D341Med (cell line): ENCODE results near the gene CDKN2B-AS1.

Experiments used
- DNase-seq: peaks from one replicate; pipeline ENCODE4 v3.0.0; 2012; ENCODE audit warnings: low spot score

The CDKN2B-AS1 gene

GRCh38 chr9:22118810-22119521 is 124.4 kb downstream of the CDKN2B-AS1 start:
- no peak for DNase-seq

DNA sequence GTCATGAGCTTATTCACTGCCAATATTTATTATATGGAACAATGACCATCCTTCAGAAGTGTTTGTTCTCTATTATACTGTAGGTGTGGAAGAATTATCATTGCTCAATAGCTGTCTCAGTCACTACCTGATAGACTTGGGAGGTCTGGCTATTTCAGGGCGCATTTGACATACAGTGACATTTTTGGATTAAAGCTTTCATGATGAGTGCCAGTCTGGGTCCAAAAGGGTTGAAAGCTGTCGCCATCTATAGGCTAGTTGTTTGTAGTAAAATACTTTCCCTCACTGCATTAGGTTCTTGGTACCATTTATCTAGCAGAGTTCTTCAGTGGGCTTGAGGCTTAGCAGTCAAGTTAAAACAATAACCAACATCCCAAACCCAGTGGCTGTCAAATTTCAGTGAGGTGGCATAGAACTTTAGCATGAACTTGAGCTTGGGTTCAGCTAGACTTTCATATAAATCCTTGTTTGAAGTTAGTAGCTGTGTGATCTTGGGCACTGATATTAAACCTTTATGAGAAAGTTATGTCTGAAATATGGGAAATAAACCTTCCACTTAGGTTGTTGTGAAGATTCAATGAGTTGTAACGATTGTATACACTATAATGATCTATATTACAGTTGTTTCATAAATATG is 125.0 kb downstream of the CDKN2B-AS1 start:
- DNase-seq: peak; percentile 27

DNA sequence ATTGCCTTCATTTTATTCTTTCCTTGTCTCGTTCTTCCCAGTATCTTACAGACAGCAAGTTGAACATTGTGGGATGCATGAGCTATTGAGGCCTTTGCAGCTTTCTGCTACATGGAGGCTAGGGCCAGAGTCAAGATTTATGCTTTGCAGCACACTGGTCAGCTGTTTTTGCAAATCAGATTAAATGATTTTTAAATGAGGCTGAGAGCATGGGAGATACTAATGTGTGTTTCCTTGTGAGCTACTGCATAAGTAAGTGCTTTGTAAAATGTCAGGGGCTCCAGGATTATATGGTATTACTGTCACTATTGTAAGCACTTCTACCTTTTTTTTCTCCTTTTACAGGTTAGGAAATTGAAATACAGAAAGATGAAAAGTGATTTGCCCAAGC is 125.6 kb downstream of the CDKN2B-AS1 start:
- DNase-seq: no peak

- no peak for DNase-seq
Measured at GRCh38 chr9:22120595-22120994, 126.0 kb downstream of the CDKN2B-AS1 start.

GRCh38 chr9:22124263-22125011 is 129.8 kb downstream of the CDKN2B-AS1 start:
- no peak for DNase-seq

DNA sequence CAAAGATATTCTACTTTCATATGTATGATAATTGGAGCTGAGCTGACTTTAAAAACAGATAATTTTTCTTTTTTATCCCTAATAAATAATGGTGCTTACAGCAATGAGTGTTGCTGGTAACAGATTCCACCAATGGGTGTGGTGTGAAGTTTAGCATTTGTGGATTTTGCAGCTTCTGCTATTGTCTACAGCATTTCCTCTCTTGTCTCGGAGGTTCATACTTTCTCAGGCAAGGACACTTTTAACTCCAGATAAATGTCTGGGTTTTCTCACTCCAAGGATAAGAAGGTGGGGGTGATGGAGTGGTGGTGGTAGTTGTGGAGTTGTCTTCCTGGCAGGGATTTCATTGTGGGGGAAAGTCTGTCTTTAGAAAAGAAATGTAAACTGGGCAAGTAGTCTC is 134.5 kb downstream of the CDKN2B-AS1 start:
- no peak for DNase-seq

DNA sequence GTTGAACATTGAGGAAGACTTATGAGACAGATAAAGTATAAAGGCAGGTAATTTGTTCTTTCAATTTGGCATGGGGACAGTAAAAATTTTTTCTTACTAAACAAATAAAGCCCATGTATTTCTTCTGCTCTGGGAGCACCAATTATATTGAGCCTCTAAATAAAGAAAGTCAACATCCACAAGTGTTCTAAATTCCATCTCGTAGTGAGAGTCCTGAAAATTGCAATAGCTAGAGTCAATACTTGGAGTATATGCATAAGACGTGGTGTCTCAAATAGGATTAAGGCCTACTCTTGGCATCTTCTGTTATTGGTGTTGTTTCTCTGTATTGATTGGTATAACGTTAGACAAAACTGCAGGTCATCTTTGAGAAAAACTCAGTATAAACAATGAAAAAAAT is 135.0 kb downstream of the CDKN2B-AS1 start:
- no peak for DNase-seq

- no peak for DNase-seq
Measured at GRCh38 chr9:22131817-22132216, 137.2 kb downstream of the CDKN2B-AS1 start.

DNA sequence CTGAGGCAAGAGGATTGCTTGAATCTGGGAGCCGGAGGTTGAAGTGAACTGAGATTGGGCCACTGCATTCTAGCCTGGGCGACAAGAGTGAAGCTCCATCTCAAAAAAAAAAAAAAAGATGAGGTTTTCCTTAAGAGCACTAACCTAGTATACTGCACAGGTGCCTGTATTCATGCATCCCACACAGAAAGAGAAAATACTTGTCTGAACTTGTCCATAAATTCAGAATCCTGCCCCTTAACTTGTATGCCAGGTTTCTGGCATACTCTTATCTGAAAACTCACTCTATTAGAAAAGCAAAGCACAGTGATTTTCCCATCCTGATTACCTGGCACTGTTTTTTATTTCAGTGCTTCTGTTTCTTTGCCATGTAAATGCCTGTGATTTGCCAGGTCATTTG is 139.8 kb downstream of the CDKN2B-AS1 start:
- no peak for DNase-seq

DNA sequence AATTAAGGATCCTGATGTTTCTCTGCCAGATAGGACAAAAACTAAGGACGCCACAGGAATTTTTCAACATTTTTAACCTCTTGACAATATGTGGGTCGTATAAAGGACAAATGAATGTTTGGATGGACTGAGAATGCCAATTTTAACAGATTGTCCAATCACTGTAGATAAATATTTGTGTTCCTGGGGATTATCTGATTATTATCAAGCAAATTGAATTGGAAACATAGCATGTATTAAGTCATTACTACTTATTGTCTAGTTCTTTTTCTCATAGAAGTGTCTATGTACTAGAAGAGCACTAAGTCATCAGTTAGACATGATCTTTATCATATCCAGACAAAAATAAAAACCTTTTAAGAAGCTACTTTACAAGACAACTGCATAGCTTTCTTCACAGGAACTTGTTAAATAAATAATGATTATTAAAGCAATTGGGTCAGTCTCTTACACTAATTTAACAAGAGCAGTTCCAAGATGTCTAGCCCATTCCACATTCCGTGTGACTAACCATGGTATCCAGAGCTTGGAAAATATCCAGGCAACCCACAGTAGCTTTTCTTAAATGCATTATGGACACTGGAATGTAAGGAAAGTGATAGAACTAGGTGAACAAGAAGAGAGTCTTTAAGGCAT is 142.0 kb downstream of the CDKN2B-AS1 start:
- no peak for DNase-seq

DNA sequence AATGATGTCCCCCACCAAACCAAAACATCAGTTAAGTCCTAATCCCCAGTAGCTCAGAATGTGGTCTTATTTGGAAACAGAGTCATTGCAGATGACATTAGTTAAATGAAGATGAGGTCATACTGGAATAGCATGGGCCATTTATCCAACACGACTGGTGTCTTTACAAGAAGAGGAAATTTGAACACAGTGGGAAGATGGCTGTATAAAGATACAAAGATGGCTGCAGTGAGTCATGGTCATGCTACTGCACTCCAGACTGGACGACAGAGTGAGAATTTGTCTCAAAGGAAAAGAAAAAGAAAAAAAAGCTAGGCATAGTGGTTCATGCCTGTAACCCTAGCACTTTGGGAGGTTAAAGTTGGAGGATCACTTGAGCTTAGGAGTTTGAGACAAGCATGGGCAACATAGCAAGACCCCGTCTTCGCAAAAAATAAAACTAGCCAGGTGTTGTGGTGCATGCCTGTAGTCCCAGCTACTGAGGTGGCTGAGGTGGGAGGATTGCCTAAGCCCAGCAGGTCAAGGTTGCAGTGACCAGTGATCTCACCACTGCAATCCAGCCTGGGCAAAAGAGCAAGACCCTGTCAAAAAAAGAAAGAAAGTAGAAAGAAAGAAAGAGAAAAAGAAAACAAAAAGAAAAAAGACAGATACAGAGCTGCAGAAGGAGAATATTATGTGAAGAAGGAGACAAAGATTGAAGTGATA is 144.5 kb downstream of the CDKN2B-AS1 start:
- no peak for DNase-seq

DNA sequence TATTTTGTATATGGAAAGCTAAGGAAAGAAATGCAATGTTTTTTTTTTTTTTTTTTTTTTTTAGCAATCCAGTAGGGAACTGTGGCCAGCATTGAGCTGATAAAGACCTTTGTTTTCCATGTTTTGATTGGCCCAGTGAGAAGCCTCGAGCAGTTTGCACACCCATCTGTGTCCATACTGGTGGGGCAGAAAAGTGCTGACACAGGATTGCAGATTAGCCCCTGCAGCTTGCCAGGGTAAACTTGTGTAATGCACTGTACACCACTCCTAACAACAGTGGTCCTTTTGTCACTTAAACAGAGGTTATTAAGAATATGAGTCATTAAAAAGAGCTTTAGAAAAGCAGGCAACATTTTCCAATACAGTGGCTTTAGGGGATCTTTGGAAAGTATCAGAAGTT is 147.3 kb downstream of the CDKN2B-AS1 start:
- no peak for DNase-seq

- no peak for DNase-seq
Measured at GRCh38 chr9:22142671-22143070, 148.1 kb downstream of the CDKN2B-AS1 start.

DNA sequence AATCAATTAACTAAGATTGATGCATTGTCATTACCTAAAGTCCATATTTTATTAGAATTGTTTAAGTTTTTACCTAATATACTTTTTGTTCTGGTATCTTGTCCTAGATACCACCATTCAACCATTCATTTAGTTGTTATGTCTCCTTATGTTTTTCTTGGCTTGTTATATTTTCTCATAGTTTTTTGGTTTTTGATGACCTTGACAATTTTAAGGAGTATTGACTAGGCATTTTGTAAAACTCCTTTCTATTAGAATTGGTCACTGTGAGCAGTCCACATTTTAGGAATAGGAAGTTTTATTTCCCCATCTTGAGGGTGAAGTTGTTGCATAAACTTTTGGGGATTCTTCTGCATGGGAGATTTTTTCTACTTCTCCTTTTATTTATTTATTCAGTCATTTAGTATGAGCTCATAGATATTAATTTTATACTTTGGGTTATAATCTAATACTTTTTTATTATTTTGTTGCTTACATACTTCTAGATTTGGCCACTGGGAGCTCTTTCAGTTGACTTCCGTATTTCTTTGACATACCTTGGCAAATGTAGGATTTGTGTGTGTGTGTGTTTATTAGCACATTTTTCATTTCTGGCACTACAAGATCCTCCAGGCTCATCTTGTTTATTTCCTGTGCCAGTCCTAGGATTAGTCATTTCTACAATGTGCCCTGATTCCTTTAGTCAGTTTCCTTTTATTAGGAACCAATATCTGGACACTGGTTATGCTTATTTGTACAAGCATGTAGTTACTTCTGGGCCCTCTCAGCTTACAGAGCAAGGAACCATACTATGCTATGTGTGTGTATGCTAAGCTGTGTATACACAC is 149.4 kb downstream of the CDKN2B-AS1 start:
- no peak for DNase-seq

DNA sequence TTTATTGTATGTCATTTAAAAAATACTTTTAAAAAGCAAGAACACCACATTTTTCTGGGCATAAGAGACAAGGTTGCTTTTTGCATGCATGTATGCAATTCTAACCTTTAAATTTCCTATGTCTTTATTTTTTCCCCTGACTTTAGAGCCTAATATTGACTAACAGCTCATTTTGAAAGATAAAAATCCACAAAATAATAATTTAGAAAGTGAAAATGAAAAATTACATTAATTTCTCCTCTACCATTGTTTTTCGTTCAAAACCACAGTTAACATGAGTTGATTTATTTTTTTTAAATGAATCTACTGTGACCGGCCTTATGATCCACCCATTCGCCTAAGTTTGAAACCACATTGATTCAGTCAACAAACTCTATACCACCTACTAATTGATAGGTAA is 152.0 kb downstream of the CDKN2B-AS1 start:
- DNase-seq: no peak

DNA sequence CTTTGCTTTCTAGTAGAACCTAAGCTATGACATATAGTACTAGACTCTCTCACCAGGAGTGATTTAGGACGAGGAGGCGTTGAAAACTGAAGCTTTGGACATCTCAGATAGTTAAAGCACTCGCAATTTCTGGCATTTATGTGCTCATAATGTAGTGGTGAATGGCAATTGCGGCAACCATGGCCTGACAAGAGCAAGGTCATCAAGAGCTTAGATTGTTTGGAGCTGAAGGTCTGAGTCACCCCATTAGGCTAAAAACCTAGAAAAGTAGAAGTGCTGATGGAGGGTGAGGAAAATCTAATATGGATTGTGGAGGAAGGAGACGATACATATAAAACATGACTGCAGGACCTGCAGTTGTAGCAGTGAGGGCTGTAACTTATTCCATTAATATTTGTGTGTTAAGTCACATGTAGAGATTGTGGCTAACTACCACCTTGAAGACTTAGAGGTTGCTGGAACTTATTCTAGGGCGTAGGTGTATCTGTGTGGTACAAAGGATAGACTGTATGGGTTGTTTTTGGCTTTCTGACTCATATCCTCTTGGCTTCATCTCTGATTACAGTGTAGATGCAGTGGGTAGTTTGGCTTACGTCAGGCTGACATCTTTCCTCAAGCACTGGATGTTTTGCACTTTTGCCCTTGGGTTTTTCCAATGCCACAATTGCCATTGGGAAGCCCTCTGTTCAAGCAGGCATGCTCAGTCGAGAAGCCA is 153.4 kb downstream of the CDKN2B-AS1 start:
- DNase-seq: no peak

DNA sequence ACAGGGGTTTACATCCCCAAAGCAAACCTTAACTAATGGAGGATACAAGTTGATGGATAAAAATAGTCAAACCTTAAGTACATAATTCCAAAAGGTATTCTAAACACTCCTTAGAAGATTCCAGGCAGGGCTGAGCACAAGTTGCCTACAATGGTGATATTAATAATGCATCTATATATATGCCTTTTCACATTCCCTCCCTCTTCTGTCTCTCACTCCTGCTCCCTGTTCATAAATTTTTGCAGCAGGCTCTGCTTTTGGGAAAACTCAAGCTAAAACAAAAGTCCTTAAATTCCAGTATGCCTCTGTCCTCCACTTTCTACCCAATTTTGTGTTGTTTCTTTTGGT is 153.9 kb downstream of the CDKN2B-AS1 start:
- DNase-seq: no peak

GRCh38 chr9:22148876-22149637 is 154.5 kb downstream of the CDKN2B-AS1 start:
- no peak for DNase-seq

DNA sequence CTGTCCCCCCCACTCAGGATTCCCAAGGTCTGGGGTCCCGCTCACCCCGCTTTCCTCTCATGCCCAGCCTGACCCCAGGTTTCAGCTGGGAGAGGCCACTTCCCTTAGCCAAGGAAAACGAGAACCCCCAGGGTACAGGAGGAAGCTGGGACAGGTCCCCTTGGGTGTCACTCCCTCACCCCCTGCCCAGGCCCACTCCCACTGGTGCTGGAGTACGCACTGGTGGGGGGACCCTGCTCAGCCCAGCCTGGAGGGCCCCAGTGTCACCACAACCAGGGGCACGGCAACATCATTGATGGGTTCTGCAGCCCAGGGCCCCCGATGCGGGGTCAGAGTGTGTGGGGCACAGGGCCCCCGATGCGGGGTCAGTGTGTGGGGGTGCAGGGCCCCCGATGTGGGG is 159.5 kb downstream of the CDKN2B-AS1 start:
- no peak for DNase-seq

GRCh38 chr9:22156586-22156985 is 162.0 kb downstream of the CDKN2B-AS1 start:
- DNase-seq: no peak
